Caki2 (cell line): ENCODE results near the gene TEAD1. TPM values are rescaled to one million over a fixed set of nuclear protein-coding genes. Genes with fewer than 3 reads are reported as not detected.
A peak's percentile ranks its signal among the peaks of the same experiment; 100 is the strongest.
"Not testable (repeated sequence)": the region's sequence is repeated elsewhere in the genome, so short reads cannot be mapped to it uniquely, and the experiment has no call there.

Experiments used
- DNase-seq: peaks from one replicate; pipeline ENCODE4 v3.0.0-alpha.2; 2015; ENCODE audit warnings: low read depth
- in situ Hi-C: cut with HindIII; loops from 2 replicates; pipeline ENCODE4 v1.10.0; 2016; ENCODE audit warnings: low sequenced_read_pairs, low pct_unique_long_range_greater_than_20kb, mixed read lengths
- total RNA-seq: library from RNA; depleted of rRNA; stranded (reverse); fragments of >200 nt; shearing (Covaris generic); gene quantifications from 2 replicates; pipeline ENCODE4 v1.2.3, GENCODE V29; 2014; ENCODE audit warnings: low replicate concordance

TEAD1 gene
- total RNA-seq, 1 experiment from 2014 or later, result 26.0 TPM

- in situ Hi-C loops, result no loop called here
- DNase-seq, result peak; percentile 54
These were observed 70.7 kb downstream of the TEAD1 start for GRCh38 chr11:12744826-12745502.

- in situ Hi-C loops, result no loop called here
- no peak for DNase-seq
These were observed 71.6 kb downstream of the TEAD1 start for GRCh38 chr11:12745787-12746186.

GRCh38 chr11:12746593-12747097, 72.4 kb downstream of the TEAD1 start:
- DNase-seq, result peak; percentile 82
- in situ Hi-C loops, result no loop called here

GRCh38 chr11:12748561-12748960, 74.3 kb downstream of the TEAD1 start:
- in situ Hi-C loops, result no loop called here
- no peak for DNase-seq

GRCh38 chr11:12749442-12749841, 75.2 kb downstream of the TEAD1 start:
- in situ Hi-C loops, result no loop called here
- no peak for DNase-seq

- no peak for DNase-seq
- in situ Hi-C loops, result no loop called here
These were observed 76.0 kb downstream of the TEAD1 start for GRCh38 chr11:12750181-12750580.

GRCh38 chr11:12752868-12753524, 78.8 kb downstream of the TEAD1 start:
- DNase-seq, result no peak
- in situ Hi-C loops, result no loop called here

GRCh38 chr11:12754021-12754420, 79.8 kb downstream of the TEAD1 start:
- no peak for DNase-seq
- in situ Hi-C loops, result no loop called here

- in situ Hi-C loops, result no loop called here
- no peak for DNase-seq
These were observed 80.5 kb downstream of the TEAD1 start for GRCh38 chr11:12754582-12755234.

- no peak for DNase-seq
- in situ Hi-C loops, result no loop called here
These were observed 81.6 kb downstream of the TEAD1 start for GRCh38 chr11:12755510-12756453.

GRCh38 chr11:12756454-12756806, 82.2 kb downstream of the TEAD1 start:
- no peak for DNase-seq
- in situ Hi-C loops, result no loop called here

- no peak for DNase-seq
- in situ Hi-C loops, result no loop called here
These were observed 82.6 kb downstream of the TEAD1 start for GRCh38 chr11:12756867-12757266.

GRCh38 chr11:12757416-12757815, 83.2 kb downstream of the TEAD1 start:
- no peak for DNase-seq
- in situ Hi-C loops, result no loop called here

- in situ Hi-C loops, DNase-seq: not testable (repeated sequence)
These were observed 83.9 kb downstream of the TEAD1 start for GRCh38 chr11:12758117-12758516.

GRCh38 chr11:12761029-12761428, 86.8 kb downstream of the TEAD1 start:
- in situ Hi-C loops, result no loop called here
- no peak for DNase-seq

- in situ Hi-C loops, result no loop called here
- no peak for DNase-seq
These were observed 88.1 kb downstream of the TEAD1 start for GRCh38 chr11:12762278-12762677.

GRCh38 chr11:12762696-12763324, 88.6 kb downstream of the TEAD1 start:
- no peak for DNase-seq
- in situ Hi-C loops, result no loop called here
